Spleen (tissue), 11 donors: ENCODE data around the gene VIPR1. TPM values are rescaled to one million over a fixed set of nuclear protein-coding genes. Genes with fewer than 3 reads are reported as not detected.

Experiments used
- DNase-seq: peaks from one replicate; pipeline ENCODE4 v3.0.0-alpha.2; 2020
- H3K27ac ChIP-seq, 8 donors: fragments of 200-600 bp; sonication (generic) in 7 of 8; 1 replicate in 4 of 8; 2 replicates in 4 of 8; pipeline versions ENCODE4 v1.5.0 to v1.8.0; 2016 to 2021; ENCODE audit warnings: inconsistent platforms in 4 of 8, mild to moderate bottlenecking in 4 of 8, moderate library complexity in 1 of 8
- H3K27me3 ChIP-seq, 7 donors: fragments of 200-600 bp; sonication (generic) in 6 of 7; replicated peaks in 1 of 7; 1 replicate in 4 of 7; 2 replicates in 3 of 7; pipeline versions ENCODE4 v1.5.0 to v1.8.0; 2016 to 2021; ENCODE audit warnings: inconsistent platforms in 3 of 7, mild to moderate bottlenecking in 1 of 7
- H3K36me3 ChIP-seq, 6 donors: fragments of 200-600 bp; sonication (generic) in 5 of 6; 1 replicate in 4 of 6; 2 replicates in 2 of 6; pipeline versions ENCODE4 v1.5.0 to v1.8.0; 2016 to 2021; ENCODE audit warnings: inconsistent platforms in 2 of 6
- H3K4me1 ChIP-seq, 6 donors: fragments of 200-600 bp; sonication (generic) in 5 of 6; 1 replicate in 3 of 6; 2 replicates in 3 of 6; pipeline versions ENCODE4 v1.5.0 to v1.8.0; 2016 to 2021; ENCODE audit warnings: inconsistent platforms in 3 of 6
- H3K4me3 ChIP-seq, 8 donors: fragments of 200-600 bp; sonication (generic) in 7 of 8; 1 replicate in 4 of 8; 2 replicates in 4 of 8; pipeline versions ENCODE4 v1.5.0 to v1.8.0; 2016 to 2021; ENCODE audit warnings: inconsistent platforms in 4 of 8, mild to moderate bottlenecking in 4 of 8, moderate library complexity in 2 of 8
- H3K9me3 ChIP-seq, 8 donors: fragments of 200-600 bp; sonication (generic) in 7 of 8; 1 replicate in 4 of 8; 2 replicates in 4 of 8; pipeline versions ENCODE4 v1.5.0 to v1.8.0; 2016 to 2021; ENCODE audit warnings: inconsistent platforms in 4 of 8
- CTCF ChIP-seq, 11 experiments: fragments of 200-600 bp in 7 of 11; fragments of 450-650 bp in 4 of 11; sonication (generic) in 4 of 11; IDR thresholded peaks in 8 of 11; conservative IDR thresholded peaks in 3 of 11; 1 replicate in 7 of 11; 2 replicates in 4 of 11; pipeline versions ENCODE4 v1.4.0 to v1.8.0; 2016 to 2021; ENCODE audit warnings: antibody characterized with exemption in 11 of 11, inconsistent platforms in 4 of 11, mild to moderate bottlenecking in 1 of 11
- POLR2A ChIP-seq, 3 donors: fragments of 450-650 bp; IDR thresholded peaks; one replicate each; pipeline ENCODE4 v1.5.1; 2017; ENCODE audit warnings: antibody characterized with exemption in 3 of 3, mild to moderate bottlenecking in 1 of 3
- POLR2AphosphoS5 ChIP-seq, 3 donors: sonication (generic); formaldehyde crosslinking; IDR thresholded peaks; one replicate each; pipeline ENCODE4 v1.5.1; 2017; ENCODE audit warnings: antibody characterized with exemption in 3 of 3
- WGBS, 5 donors: extraction: QIAGEN DNeasy Blood & Tissue Kit in 3 of 5; methylation state at CpG; one replicate each; pipeline versions ENCODE4 v1.1.5 to v1.1.7; 2013 to 2018; 5-methylcytosine and 5-hydroxymethylcytosine counted together
- intact Hi-C: fragments of 100-400 bp; cut with DNase I; formaldehyde crosslinking; loops from one replicate; pipeline ENCODE4 v1.15.0; 2023; ENCODE audit warnings: low total_unique reads
- polyA plus RNA-seq, 3 donors: library from polyadenylated mRNA; stranded (reverse); fragments of 200-250 nt; gene quantifications; one replicate each; pipeline ENCODE4 v1.2.1, GENCODE V29; 2013
- total RNA-seq, 7 donors: library from RNA; depleted of rRNA in 3 of 7; stranded (reverse); fragments of >200 nt in 3 of 7; fragmentation: NEBNext Ultra II Directional in 4 of 7; extraction: Animal tissue kit (Norgen Biotek cat#: 25700) in 4 of 7; gene quantifications; one replicate each; pipeline versions ENCODE4 v1.1.0 to v1.2.1, GENCODE V29; 2016 to 2021
- donor health status: healthy with polysubstance abuse.
- donor health status: DM: no; HTN: no; CAD: no; lungs with moderate emphysema.
- donor health status: DM: no; HTN: no; CAD: no.
- donor health status: Bipolar disorder and iron deficiency.
- donor health status: healthy.
- donor health status: DM: no; HTN: no; CAD: no.
- donor health status: DM: yes; HTN: yes; CAD: no.

VIPR1 gene
- total and polyA plus RNA-seq, 10 donors = 2.0 to 16.3 (median 10.3) TPM

GRCh38 chr3:42510325-42510724, 7.9 kb downstream of the VIPR1 start:
- TF ChIP-seq CTCF (IDR thresholded peaks at IDR 0.05 in 8 of 11, conservative IDR thresholded peaks at IDR 0.05 in 3 of 11) (no peak), POLR2A (IDR thresholded peaks at IDR 0.05) (no peak), POLR2AphosphoS5 (IDR thresholded peaks at IDR 0.05) (no peak)
- 75 to 87% (median 83%) methylated on average over 4 of the region's 4 CpGs for WGBS, 5 donors
- Histone ChIP-seq H3K27ac (no peak overlapping the region), H3K4me1 (peaks cover 0 to 25% (median 6%) of the 10 kb centered on the region in 6 donors), H3K36me3 (peaks cover 0 to 6% (median 0%) of the 10 kb centered on the region in 6 donors), H3K4me3 (no peak overlapping the region), H3K9me3 (no peaks in the 10 kb centered on the region), H3K27me3 (no peaks in the 10 kb centered on the region)
- no peak for DNase-seq
- intact Hi-C loops = no loop called here

GRCh38 chr3:42511201-42511600, 8.8 kb downstream of the VIPR1 start:
- no peak for TF ChIP-seq CTCF (IDR thresholded peaks at IDR 0.05 in 8 of 11, conservative IDR thresholded peaks at IDR 0.05 in 3 of 11)
- TF ChIP-seq POLR2AphosphoS5 (IDR thresholded peaks at IDR 0.05) = no peak
- TF ChIP-seq POLR2A (IDR thresholded peaks at IDR 0.05) = no peak
- Histone ChIP-seq H3K36me3 (peaks cover 0 to 6% (median 0%) of the 10 kb centered on the region in 6 donors), H3K4me1 (peaks cover 0 to 25% (median 6%) of the 10 kb centered on the region in 6 donors), H3K27me3 (no peaks in the 10 kb centered on the region), H3K9me3 (no peaks in the 10 kb centered on the region), H3K4me3 (no peak overlapping the region), H3K27ac (no peak overlapping the region)
- 86 to 100% (median 94%) methylated on average over 1 of the region's 1 CpG for WGBS, 5 donors
- intact Hi-C loops = no loop called here
- DNase-seq = no peak

GRCh38 chr3:42511736-42512135, 9.3 kb downstream of the VIPR1 start:
- TF ChIP-seq CTCF (IDR thresholded peaks at IDR 0.05 in 8 of 11, conservative IDR thresholded peaks at IDR 0.05 in 3 of 11) = no peak
- no peak for TF ChIP-seq POLR2AphosphoS5 (IDR thresholded peaks at IDR 0.05)
- TF ChIP-seq POLR2A (IDR thresholded peaks at IDR 0.05) = no peak

GRCh38 chr3:42513121-42513520, 10.7 kb downstream of the VIPR1 start:
- Histone ChIP-seq H3K27me3 (no peaks in the 10 kb centered on the region), H3K9me3 (no peaks in the 10 kb centered on the region), H3K27ac (no peak overlapping the region), H3K4me3 (no peak overlapping the region), H3K36me3 (peaks cover 0 to 6% (median 0%) of the 10 kb centered on the region in 6 donors), H3K4me1 (peaks cover 0 to 11% (median 0%) of the 10 kb centered on the region in 6 donors)
- TF ChIP-seq POLR2AphosphoS5 (IDR thresholded peaks at IDR 0.05) (no peak), POLR2A (IDR thresholded peaks at IDR 0.05) (no peak), CTCF (IDR thresholded peaks at IDR 0.05 in 8 of 11, conservative IDR thresholded peaks at IDR 0.05 in 3 of 11) (no peak)
- 90 to 98% (median 94%) methylated on average over 2 to 3 of the region's 3 CpGs for WGBS, 5 donors
- intact Hi-C loops = no loop called here
- DNase-seq = no peak

More at GRCh38 chr3:42511736-42512135, 9.3 kb downstream of the VIPR1 start:
- Histone ChIP-seq H3K27me3 (no peaks in the 10 kb centered on the region), H3K36me3 (peaks cover 0 to 6% (median 0%) of the 10 kb centered on the region in 6 donors), H3K9me3 (no peaks in the 10 kb centered on the region), H3K4me1 (peaks cover 0 to 25% (median 6%) of the 10 kb centered on the region in 6 donors), H3K4me3 (no peak overlapping the region), H3K27ac (no peak overlapping the region)
- intact Hi-C loops = no loop called here
- DNase-seq = no peak
- WGBS, 5 donors = 46 to 62% (median 54%) methylated on average over 2 of the region's 2 CpGs
